IPS DF 6.9 (cell line): ENCODE results near the gene SLC25A6.

Experiments used
- DNase-seq: peaks from one replicate; pipeline ENCODE4 v3.0.0-alpha.2; 2013; ENCODE audit warnings: low read depth, low spot score
- H3K27ac ChIP-seq: one replicate; pipeline ENCODE4 v1.5.1; 2013; ENCODE audit warnings: low read length, control low read depth
- H3K27me3 ChIP-seq: 2 replicates; pipeline ENCODE4 v1.6.1; 2013; ENCODE audit warnings: mild to moderate bottlenecking, low read length; ENCODE audit not compliant: control insufficient read depth, insufficient read depth
- H3K36me3 ChIP-seq: 2 replicates; pipeline ENCODE4 v1.6.1; 2013; ENCODE audit warnings: low read length; ENCODE audit not compliant: control insufficient read depth, insufficient read depth
- H3K4me1 ChIP-seq: 2 replicates; pipeline ENCODE4 v1.6.1; 2013; ENCODE audit warnings: low read length; ENCODE audit not compliant: control insufficient read depth, insufficient read depth
- H3K4me3 ChIP-seq: 2 replicates; pipeline ENCODE4 v1.5.1; 2013; ENCODE audit warnings: mild to moderate bottlenecking, low read length
- H3K9me3 ChIP-seq: 2 replicates; pipeline ENCODE4 v1.6.1; 2013; ENCODE audit warnings: low read length, inconsistent platforms; ENCODE audit not compliant: control insufficient read depth, insufficient read depth
- WGBS: extraction: QIAGEN DNeasy Blood & Tissue Kit; methylation state at CpG from one replicate; pipeline ENCODE4 v1.1.7; 2013; ENCODE audit warnings: mixed read lengths, missing lambda C conversion rate; ENCODE audit not compliant: insufficient read length, insufficient coverage; 5-methylcytosine and 5-hydroxymethylcytosine counted together

SLC25A6 gene

GRCh38 chrX:1423215-1423614, 31.3 kb upstream of the SLC25A6 start:
- Histone ChIP-seq H3K9me3 (no peaks in the 10 kb centered on the region), H3K4me1 (no peaks in the 10 kb centered on the region), H3K36me3 (peaks cover 53% of the 10 kb centered on the region), H3K27me3 (no peaks in the 10 kb centered on the region), H3K4me3 (no peak overlapping the region), H3K27ac (no peak overlapping the region)
- no CpG with 5 or more reads among the region's 2 CpGs for whole genome bisulfite sequencing
- no peak for DNase-seq

- WGBS, result no CpG with 5 or more reads among the region's 4 CpGs
- H3K4me3 ChIP-seq, result no peak overlapping the region
- no peaks in the 10 kb centered on the region for H3K4me1 ChIP-seq
- H3K9me3 ChIP-seq, result no peaks in the 10 kb centered on the region
- no peaks in the 10 kb centered on the region for H3K27me3 ChIP-seq
- no peak for DNase-seq
- H3K27ac ChIP-seq, result no peak overlapping the region
- peaks cover 56% of the 10 kb centered on the region for H3K36me3 ChIP-seq
Measured at GRCh38 chrX:1422135-1422465, 30.2 kb upstream of the SLC25A6 start.

GRCh38 chrX:1421433-1422134, 29.7 kb upstream of the SLC25A6 start:
- Histone ChIP-seq H3K4me1 (no peaks in the 10 kb centered on the region), H3K9me3 (no peaks in the 10 kb centered on the region), H3K27ac (no peak overlapping the region), H3K4me3 (no peak overlapping the region), H3K27me3 (no peaks in the 10 kb centered on the region), H3K36me3 (peaks cover 61% of the 10 kb centered on the region)
- WGBS, result no CpG with 5 or more reads among the region's 19 CpGs
- no peak for DNase-seq

GRCh38 chrX:1420371-1420770, 28.5 kb upstream of the SLC25A6 start:
- H3K9me3 ChIP-seq, result no peaks in the 10 kb centered on the region
- no CpG with 5 or more reads among the region's 14 CpGs for WGBS
- no peak for DNase-seq

GRCh38 chrX:1419545-1420355, 27.8 kb upstream of the SLC25A6 start:
- Histone ChIP-seq H3K4me3 (no peak overlapping the region), H3K9me3 (no peaks in the 10 kb centered on the region), H3K27me3 (no peaks in the 10 kb centered on the region), H3K36me3 (peaks cover 60% of the 10 kb centered on the region), H3K4me1 (no peaks in the 10 kb centered on the region), H3K27ac (no peak overlapping the region)
- WGBS, result no CpG with 5 or more reads among the region's 19 CpGs
- no peak for DNase-seq

More at GRCh38 chrX:1420371-1420770, 28.5 kb upstream of the SLC25A6 start:
- Histone ChIP-seq H3K27me3 (no peaks in the 10 kb centered on the region), H3K27ac (no peak overlapping the region), H3K4me1 (no peaks in the 10 kb centered on the region), H3K4me3 (no peak overlapping the region), H3K36me3 (peaks cover 63% of the 10 kb centered on the region)

GRCh38 chrX:1418901-1419544, 27.1 kb upstream of the SLC25A6 start:
- H3K36me3 ChIP-seq, result peaks cover 61% of the 10 kb centered on the region
- no CpG with 5 or more reads among the region's 29 CpGs for WGBS
- no peaks in the 10 kb centered on the region for H3K9me3 ChIP-seq
- no peaks in the 10 kb centered on the region for H3K27me3 ChIP-seq
- no peak overlapping the region for H3K27ac ChIP-seq
- no peak for DNase-seq
- H3K4me1 ChIP-seq, result no peaks in the 10 kb centered on the region
- no peak overlapping the region for H3K4me3 ChIP-seq

GRCh38 chrX:1417921-1418771, 26.2 kb upstream of the SLC25A6 start:
- no peak overlapping the region for H3K27ac ChIP-seq
- WGBS, result no CpG with 5 or more reads among the region's 20 CpGs
- H3K9me3 ChIP-seq, result no peaks in the 10 kb centered on the region
- H3K36me3 ChIP-seq, result peaks cover 54% of the 10 kb centered on the region
- no peaks in the 10 kb centered on the region for H3K4me1 ChIP-seq
- no peaks in the 10 kb centered on the region for H3K27me3 ChIP-seq
- DNase-seq, result no peak
- H3K4me3 ChIP-seq, result no peak overlapping the region

GRCh38 chrX:1416965-1417760, 25.2 kb upstream of the SLC25A6 start:
- Histone ChIP-seq H3K27ac (no peak overlapping the region), H3K9me3 (no peaks in the 10 kb centered on the region), H3K36me3 (peaks cover 52% of the 10 kb centered on the region), H3K4me1 (no peaks in the 10 kb centered on the region), H3K27me3 (no peaks in the 10 kb centered on the region), H3K4me3 (no peak overlapping the region)
- no peak for DNase-seq
- WGBS, result no CpG with 5 or more reads among the region's 14 CpGs

GRCh38 chrX:1416327-1416784, 24.4 kb upstream of the SLC25A6 start:
- H3K36me3 ChIP-seq, result peaks cover 47% of the 10 kb centered on the region
- H3K9me3 ChIP-seq, result no peaks in the 10 kb centered on the region
- no CpG with 5 or more reads among the region's 15 CpGs for WGBS
- no peak overlapping the region for H3K27ac ChIP-seq
- no peak overlapping the region for H3K4me3 ChIP-seq
- H3K4me1 ChIP-seq, result no peaks in the 10 kb centered on the region
- no peak for DNase-seq
- no peaks in the 10 kb centered on the region for H3K27me3 ChIP-seq
